HL-60 (cell line): Measurements from ENCODE around the gene ANKS1B.
A peak's percentile ranks its signal among the peaks of the same experiment; 100 is the strongest.
"Not testable (repeated sequence)": the region's sequence is repeated elsewhere in the genome, so short reads cannot be mapped to it uniquely, and the experiment has no call there.

Source experiments
- DNase-seq, 2 experiments: peaks; one replicate each; pipeline ENCODE4 v3.0.0-alpha.2; 2010 to 2020; ENCODE audit warnings: low read depth in 1 of 2, low spot score in 1 of 2
- H3K27ac ChIP-seq: fragments of 250-450 bp; sonication (Bioruptor Pico); replicated peaks from 2 replicates; pipeline ENCODE4 v1.5.1; 2020; ENCODE audit warnings: mild to moderate bottlenecking, moderate library complexity
- H3K27me3 ChIP-seq: fragments of 250-450 bp; sonication (Bioruptor Pico); 2 replicates; pipeline ENCODE4 v1.5.1; 2021; ENCODE audit warnings: mild to moderate bottlenecking, moderate library complexity; ENCODE audit not compliant: insufficient read depth, poor library complexity, severe bottlenecking
- H3K4me3 ChIP-seq: replicated peaks from 2 replicates; pipeline ENCODE4 v1.5.1; 2011; ENCODE audit warnings: mild to moderate bottlenecking, control low read depth, low read length; ENCODE audit not compliant: insufficient read depth
- CTCF ChIP-seq: IDR thresholded peaks from one replicate; pipeline ENCODE4 v1.5.1; 2011; ENCODE audit warnings: low read length, control low read depth, inconsistent platforms; ENCODE audit not compliant: insufficient read depth
- GABPA ChIP-seq: IDR thresholded peaks from 2 replicates; pipeline ENCODE4 v1.6.1; 2012; ENCODE audit warnings: low read depth
- POLR2AphosphoS5 ChIP-seq: IDR thresholded peaks from 2 replicates; pipeline ENCODE4 v1.6.1; 2012; ENCODE audit warnings: low read depth
- REST ChIP-seq: IDR thresholded peaks from 2 replicates; pipeline ENCODE4 v1.6.1; 2012; ENCODE audit warnings: low read depth; ENCODE audit not compliant: insufficient replicate concordance
- SPI1 ChIP-seq: IDR thresholded peaks from 2 replicates; pipeline ENCODE4 v1.6.1; 2012; ENCODE audit warnings: low read depth, mild to moderate bottlenecking, borderline replicate concordance

Gene ANKS1B

GRCh38 chr12:99647453-99647852, 337.3 kb downstream of the ANKS1B start, which contains the start of gene GARIN6:
TSS of gene GARIN6 (plus strand) at chr12:99647753. CDS start at chr12:99648175, 422 bp downstream.
- H3K4me3 ChIP-seq: no peak within 1 kb of the TSS
- H3K27me3 ChIP-seq: no peaks in the 10 kb centered on the region
- DNase-seq: no peak
- no peak for TF ChIP-seq CTCF
- TF ChIP-seq REST: no peak
- no peak for TF ChIP-seq SPI1
- TF ChIP-seq GABPA: no peak
- no peak for TF ChIP-seq POLR2AphosphoS5
- no peak within 1 kb of the TSS for H3K27ac ChIP-seq

GRCh38 chr12:99644629-99645028, 340.1 kb downstream of the ANKS1B start:
- no peak overlapping the region for H3K27ac ChIP-seq
- TF ChIP-seq SPI1: peak; percentile 69
- TF ChIP-seq GABPA: no peak
- TF ChIP-seq REST: no peak
- no peaks in the 10 kb centered on the region for H3K27me3 ChIP-seq
- DNase-seq: no peak
- H3K4me3 ChIP-seq: no peak overlapping the region

GRCh38 chr12:99627459-99627858, 357.3 kb downstream of the ANKS1B start:
- no peaks in the 10 kb centered on the region for H3K27me3 ChIP-seq
- DNase-seq: no peak
- no peak overlapping the region for H3K27ac ChIP-seq
- no peak overlapping the region for H3K4me3 ChIP-seq
- TF ChIP-seq POLR2AphosphoS5 (no peak), SPI1 (no peak), GABPA (no peak), CTCF (no peak), REST (no peak)

- not testable (repeated sequence) for H3K27me3 ChIP-seq, H3K4me3 ChIP-seq, H3K27ac ChIP-seq, DNase-seq
Observed at GRCh38 chr12:99624591-99624990, 360.1 kb downstream of the ANKS1B start.
